HG03025 (cell line): ENCODE data around the gene CSNK1G3.
"Not testable (repeated sequence)": the region's sequence is repeated elsewhere in the genome, so short reads cannot be mapped to it uniquely, and the experiment has no call there.

Source experiments
- ATAC-seq: cut with Tn5 transposase; IDR thresholded peaks from one replicate; pipeline ENCODE4 v1.9.1; 2021; ENCODE audit warnings: mild to moderate bottlenecking, moderate library complexity; ENCODE audit not compliant: unreplicated experiment, low FRiP score

The CSNK1G3 gene

GRCh38 chr5:123511648-123512605 lies at the start of gene CSNK1G3:
Gene CSNK1G3, plus strand, starts transcription at chr5:123512177. Its CDS starts 33,487 bp downstream, at chr5:123545664.
- peak; percentile 96 for ATAC-seq

- not testable (repeated sequence) for ATAC-seq
Observed at GRCh38 chr5:123466839-123467238, 45.1 kb upstream of the CSNK1G3 start.

GRCh38 chr5:123471385-123471784 lies 40.6 kb upstream of the CSNK1G3 start:
- ATAC-seq = no peak

- ATAC-seq = no peak
Observed at GRCh38 chr5:123472150-123472924, 39.6 kb upstream of the CSNK1G3 start.

DNA sequence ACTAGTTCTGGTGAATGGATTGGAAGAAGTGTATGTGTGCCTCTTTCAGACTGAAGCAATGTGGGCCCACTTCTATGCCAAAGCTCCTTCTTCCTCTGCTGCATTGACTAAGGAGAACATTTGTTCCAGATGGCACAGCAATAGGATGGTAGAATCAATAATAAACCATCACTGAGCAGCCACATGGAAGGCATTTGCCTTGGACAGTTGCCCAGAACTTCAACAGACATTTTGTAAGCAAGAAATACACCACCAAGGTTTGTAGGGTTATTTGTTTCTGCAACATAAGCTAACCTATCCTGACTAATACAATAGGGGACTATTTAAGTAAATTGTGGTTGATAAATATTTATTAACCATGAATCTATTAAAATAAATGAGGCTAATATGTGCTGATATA lies 37.7 kb upstream of the CSNK1G3 start:
- no peak for ATAC-seq

DNA sequence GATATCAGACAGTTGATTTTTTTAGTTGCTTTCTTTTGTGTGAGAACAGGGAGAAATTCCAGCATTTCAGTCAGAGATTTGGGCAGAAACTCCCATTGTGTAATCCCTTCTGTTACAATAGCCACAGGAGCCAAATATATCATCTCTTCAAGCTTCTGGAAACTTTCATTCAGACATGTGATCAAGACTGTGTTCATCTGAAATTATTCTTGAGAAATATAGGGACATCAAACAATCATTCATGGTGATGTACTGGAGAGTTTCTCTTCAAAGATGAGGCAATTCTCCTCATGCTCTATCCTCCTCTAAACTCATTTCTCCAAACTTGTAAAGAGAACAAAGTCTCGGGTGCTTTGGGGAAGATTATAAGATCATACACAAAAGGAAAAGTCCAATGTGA lies 35.2 kb upstream of the CSNK1G3 start:
- no peak for ATAC-seq

DNA sequence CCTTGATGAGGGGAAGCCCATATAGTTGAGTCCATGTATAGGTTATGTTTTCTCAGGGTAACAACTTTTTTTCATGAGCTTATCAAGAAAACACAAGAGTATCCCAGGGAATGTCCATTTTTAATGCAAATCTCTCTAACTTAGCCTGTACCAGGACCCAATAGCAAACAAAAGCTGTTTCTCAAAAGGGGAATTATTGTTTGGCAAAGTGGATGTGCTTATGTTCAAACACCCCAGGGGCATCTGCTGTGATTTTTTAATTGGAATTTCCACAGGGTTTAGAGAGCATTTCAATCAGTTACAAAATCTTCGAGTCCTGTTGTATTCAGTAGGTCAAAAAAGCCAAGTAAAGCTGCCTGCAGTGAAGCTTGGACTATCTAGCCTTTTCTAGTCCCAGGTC lies 33.4 kb upstream of the CSNK1G3 start:
- no peak for ATAC-seq

GRCh38 chr5:123482258-123482657 lies 29.7 kb upstream of the CSNK1G3 start:
- ATAC-seq = no peak

- no peak for ATAC-seq
Observed at GRCh38 chr5:123483446-123484077, 28.4 kb upstream of the CSNK1G3 start.

DNA sequence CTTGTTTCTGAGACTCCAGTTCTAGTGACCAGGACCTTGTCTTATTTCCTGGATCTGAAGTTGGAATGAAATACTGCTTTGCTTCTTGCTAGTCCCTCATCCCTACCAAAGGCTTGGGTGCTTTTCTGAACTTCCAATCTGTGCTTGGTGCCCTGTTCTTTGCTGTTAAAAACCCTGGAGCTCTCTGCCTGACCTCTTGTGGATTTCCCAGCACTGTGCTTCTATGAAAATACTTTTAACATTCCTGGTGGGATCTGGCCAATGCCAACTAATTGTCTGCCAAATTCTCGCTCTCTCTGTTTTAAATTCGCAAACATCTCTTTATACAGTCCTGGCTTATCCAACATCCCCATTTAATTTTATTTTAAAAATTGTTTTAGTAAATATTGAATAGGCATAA lies 26.7 kb upstream of the CSNK1G3 start:
- ATAC-seq = no peak

- ATAC-seq = no peak
Observed at GRCh38 chr5:123486951-123487655, 24.9 kb upstream of the CSNK1G3 start.

GRCh38 chr5:123490974-123491373 lies 21.0 kb upstream of the CSNK1G3 start:
- no peak for ATAC-seq

- not testable (repeated sequence) for ATAC-seq
Observed at GRCh38 chr5:123495211-123495610, 16.8 kb upstream of the CSNK1G3 start.

DNA sequence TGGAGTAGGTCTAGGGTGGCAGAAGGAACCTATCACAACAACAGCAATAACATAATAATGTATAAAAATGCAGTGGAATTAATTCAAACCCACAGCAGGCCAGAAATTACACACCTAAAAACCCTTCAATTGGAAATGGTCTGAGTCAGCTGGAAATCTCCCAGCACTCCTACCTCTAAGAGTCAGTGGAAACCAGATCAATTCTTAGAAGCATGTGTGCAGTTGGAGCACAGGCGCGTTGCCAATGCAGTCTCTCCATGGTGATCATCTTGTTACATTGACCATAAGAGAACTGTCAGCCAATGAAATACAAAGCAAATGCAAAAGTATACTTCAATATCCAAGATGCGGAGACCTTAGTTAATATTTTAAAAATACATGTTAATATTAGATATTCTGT lies 15.1 kb upstream of the CSNK1G3 start:
- ATAC-seq = no peak

DNA sequence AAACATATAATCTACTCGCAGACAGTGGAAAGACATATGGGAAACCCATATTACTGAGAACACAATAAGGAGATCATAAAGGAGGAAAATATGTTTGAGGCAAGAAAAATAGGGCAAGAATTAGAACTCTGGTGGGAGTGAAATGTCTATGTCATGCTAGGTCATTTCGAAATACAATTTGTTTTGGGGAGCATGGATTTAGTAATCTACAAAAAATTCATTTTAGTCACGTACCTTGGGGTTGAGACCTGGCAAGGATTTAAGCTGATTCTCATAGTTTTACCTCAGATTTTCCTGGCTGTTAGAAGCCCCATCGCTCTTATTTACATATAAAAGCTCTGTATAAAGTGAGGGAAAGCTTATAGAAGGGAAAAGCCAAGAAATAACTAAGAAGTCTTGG lies 11.5 kb upstream of the CSNK1G3 start:
- no peak for ATAC-seq

GRCh38 chr5:123502120-123502519 lies 9.9 kb upstream of the CSNK1G3 start:
- no peak for ATAC-seq

DNA sequence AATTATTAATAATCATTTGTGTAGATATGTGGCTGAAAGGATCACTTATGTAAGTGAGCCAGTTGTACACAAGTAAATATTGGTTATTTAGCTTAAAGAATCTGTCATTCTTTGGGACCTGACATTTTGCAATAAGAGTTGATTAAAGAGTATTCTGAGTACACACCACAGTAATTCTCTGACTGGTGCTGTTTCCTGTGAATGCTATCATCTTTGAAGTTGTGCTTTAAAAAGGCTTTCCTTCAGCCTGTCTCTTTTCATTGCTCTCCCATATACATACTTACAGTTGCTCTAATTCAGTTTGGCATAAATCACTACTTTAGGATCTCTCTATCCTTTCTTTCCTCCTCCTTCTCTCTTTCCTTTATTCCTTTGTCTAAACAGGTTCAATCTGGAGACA lies 8.7 kb upstream of the CSNK1G3 start:
- ATAC-seq = no peak

DNA sequence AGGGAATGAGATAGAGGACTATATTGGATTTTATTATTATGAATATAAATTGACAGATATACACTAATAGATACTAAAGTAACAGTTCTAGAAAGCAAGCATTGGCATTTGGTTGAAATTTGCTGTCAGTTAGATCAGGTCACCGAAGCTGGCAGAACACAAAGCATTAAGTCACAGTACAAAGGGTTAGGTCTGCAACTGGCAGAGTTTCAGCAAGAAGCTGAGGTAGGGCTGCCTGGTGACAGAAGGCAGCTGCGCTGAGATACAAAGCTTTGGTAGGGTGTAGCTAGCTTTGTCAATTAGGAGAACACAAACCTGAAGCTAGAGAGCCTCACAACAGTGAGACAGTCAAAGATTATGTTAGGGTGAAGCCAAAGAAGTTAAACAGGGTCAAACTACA lies 6.3 kb upstream of the CSNK1G3 start:
- ATAC-seq = no peak

- no peak for ATAC-seq
Observed at GRCh38 chr5:123508441-123508840, 3.5 kb upstream of the CSNK1G3 start.

GRCh38 chr5:123511290-123511647 lies 708 bp upstream of the CSNK1G3 start:
- ATAC-seq = no peak
